NCI-H345 (cell line): ENCODE measurements around the gene SPRTN.
"Not testable (repeated sequence)": the region's sequence is repeated elsewhere in the genome, so short reads cannot be mapped to it uniquely, and the experiment has no call there.

Experiments used
- DNase-seq: peaks from one replicate; lab custom pipeline; 2025; lab: John Stamatoyannopoulos, UW

The SPRTN gene

DNA sequence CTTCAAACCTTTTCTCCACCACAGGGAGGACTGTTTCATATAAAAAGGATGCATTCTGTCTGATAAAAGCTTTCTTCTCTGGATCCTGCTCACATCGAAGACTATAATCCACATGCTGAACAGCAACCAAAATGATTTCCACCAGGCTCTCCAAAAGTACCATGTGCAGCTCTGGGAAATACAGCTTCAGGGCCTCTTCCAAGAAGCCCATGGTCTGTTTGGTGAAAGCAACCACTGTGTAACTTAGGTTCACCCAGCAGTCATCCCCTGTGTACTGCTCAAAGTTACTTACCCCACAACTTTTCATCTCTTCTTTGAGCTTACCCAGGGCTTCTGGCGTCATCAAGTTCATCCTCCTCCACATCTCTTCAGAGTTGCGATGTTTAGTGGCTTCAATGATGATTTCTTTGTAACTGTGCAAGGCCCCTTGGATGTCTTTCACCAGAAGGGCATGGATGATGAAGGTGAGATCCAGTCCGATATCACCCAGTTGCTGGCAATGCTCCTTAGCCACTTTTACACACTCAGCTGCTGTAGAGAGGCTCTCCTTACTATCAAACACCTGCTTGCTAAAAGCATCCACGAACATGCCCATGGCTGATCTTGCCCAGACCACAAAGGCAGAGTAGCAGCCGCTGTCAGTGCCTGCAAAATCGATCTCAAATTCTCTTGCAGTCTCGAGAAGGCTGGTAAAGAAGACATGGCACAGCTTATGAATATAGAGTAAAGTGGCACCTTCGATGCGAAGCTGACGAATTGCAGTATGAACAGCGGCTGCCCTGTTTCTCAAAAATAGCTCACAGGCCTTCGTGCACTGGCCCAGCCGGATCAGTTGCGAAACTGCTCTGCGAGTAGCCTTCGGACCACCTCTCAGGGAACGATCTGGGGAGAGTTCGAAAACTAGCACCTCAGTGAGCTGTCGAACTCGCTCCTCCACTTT is 2.2 kb upstream of the SPRTN start:
- DNase-seq = no peak

DNA sequence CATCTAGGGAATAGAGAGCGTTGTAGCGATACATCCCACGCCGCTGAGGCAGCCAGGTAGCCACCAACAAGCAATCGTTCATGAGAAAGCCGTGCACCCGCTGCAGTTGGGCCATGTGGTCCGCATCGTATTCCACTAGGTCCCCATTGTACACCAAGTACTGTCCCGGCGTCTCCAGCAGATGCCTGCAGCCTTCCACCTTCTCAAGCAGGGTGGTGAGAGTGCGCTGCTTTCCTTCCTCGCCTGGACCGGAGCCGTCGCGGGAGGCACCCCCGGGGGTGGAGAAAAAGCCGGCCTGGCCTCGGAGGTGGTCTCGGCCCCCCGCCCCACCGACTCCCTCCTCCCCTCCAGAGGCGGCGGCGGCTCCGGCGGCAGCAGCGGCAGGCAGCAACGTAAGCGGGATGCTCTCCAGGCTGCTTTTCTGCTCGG is 1.0 kb upstream of the SPRTN start:
- no peak for DNase-seq

DNA sequence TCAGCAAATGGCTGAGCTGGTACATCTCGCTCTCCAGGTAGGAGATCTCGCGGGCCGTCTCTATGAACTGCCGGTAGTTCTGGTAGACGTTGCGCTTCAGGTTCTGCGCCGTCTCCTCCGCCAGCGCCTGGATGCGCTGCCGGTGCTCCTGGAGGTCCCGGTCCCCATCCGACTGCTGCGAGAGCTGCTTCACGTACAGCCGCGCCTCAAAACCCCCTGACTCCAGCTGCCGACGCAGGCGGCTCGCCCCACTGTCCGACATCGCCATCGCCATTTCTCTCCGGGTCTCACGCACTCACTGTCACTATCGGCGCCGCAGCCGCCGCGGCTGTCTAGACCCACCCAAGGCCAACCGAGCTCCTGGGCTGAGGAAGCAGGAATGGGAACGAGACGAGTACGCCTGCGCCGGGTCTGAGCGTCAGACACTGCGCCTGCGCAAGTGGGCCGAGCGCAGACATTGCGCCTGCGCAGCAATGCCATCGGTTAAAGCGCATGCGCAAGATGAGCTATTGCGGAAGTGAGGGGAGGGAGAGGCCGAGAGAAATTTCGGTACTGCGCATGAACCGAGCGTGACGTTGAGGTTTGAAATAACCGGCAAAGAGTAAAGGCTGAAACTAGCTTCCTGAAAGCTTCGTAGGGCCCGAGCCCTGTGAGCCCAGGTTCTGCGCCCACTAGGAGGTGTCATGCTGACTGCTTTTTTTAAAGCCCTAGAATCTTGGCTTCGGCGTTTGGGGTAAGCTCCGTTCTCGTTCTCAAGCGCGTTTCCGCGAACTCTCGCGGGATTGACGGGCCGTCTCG is 422 bp upstream of the SPRTN start, which contains the start of gene EXOC8:
TSS of gene EXOC8 (minus strand) at position 381 of the 798 bp plus-strand sequence. CDS start at position 274, 107 bp downstream.
- peak; percentile 97 for DNase-seq

DNA sequence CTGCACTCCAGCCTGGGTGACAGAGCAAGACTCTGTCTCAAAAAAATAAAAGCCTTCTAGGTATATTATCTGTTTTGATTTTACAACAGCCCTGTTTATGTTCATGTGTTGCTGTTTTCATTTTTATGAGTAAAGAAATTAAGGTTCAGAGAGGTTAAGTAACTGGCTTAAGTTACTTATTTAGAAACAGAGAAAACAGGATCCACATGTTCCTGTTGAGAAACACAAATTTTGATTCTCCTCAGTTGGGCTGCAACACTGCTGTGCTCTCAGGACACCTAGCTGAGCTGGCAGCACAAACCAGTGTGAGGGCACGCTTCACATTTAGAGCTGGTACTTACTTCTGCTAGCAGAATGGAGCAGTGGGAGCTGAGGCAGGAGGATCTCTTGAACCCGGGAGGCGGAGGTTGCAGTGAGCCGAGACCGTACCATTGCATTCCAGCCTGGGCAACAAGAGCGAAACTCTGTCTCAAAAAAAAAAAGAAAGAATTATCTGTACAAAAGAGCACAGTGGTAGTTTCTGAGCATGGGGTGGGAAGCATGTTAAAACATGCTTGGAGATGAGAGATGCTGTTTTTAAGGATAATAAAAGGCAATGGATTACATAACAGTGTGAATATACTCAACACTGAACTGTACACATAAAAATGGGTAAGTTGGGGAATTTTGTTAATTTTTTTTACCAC is 2.4 kb downstream of the SPRTN start:
- no peak for DNase-seq

DNA sequence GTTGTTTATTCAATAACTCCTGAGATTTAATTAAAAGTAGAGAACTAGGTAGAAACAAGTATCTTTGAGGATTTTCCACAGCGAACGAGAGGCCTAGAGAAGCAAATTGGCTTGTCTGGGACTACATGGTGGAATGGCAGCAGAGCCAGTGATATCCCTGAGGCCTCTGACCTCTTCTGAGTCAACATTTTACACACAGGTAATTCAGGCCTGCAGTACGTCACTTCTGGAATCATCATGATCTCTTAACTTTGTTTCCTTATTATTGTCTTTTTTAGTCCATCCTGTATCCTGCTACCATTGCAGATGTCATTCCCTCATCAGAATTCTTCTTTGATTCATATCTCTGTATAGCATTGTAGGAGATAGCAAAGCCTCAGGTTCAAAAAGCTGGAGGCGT is 9.9 kb downstream of the SPRTN start:
- no peak for DNase-seq

DNA sequence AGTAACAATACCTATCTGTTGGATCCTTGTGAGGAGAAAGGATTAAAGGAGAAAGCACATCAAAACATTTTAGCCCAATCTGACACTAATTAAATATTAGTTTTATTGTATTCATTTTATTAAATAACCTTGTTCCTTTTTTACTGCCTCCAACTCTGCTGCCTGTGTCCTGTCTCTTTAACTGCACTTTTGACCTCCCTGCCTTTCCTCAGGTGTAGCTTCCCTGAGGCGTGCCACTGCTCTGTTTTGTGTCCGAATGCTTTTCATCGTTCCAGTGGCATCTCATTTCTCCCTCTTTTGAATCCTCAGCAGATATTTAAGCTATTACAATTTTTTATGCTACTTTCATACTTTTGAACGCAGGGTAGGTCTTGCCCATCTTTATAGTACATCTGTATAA is 10.3 kb downstream of the SPRTN start:
- DNase-seq = no peak

DNA sequence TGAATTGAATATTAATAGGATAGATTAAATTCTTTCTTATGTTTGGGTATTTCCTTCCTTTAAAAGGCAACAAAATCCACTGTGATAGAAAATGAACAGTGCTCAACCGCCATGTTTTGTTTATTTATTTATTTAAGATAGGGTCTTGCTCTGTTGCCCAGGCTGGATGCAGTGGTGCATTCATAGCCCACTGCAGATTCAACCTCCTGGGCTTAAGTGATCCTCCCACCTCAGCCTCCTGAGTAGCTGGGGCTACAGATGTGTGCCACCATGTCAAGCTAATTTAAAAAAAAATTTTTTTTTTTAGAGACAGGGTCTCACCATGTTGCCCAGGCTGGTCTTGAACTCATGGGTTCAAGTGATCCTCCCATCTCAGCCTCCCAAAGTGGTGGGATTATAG is 10.8 kb downstream of the SPRTN start:
- not testable (repeated sequence) for DNase-seq

DNA sequence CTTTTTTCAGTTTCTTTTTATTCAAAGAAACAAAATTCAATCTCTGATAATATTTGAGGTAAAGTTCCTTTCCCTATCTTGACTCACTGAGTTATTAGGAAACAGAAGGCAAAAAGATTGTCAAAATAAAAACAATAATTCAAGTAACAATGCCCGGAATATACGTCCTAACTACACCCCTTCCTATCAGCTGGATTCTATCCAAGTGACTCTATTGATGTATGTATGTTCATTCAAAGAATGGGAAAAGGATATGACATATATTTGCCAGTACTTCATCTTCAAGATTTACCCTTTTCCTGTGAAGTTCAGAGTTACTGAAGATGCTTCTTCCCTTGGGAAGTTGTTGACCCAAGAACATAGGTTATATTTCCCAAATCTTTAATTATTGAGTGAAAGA is 13.7 kb downstream of the SPRTN start:
- DNase-seq = no peak

DNA sequence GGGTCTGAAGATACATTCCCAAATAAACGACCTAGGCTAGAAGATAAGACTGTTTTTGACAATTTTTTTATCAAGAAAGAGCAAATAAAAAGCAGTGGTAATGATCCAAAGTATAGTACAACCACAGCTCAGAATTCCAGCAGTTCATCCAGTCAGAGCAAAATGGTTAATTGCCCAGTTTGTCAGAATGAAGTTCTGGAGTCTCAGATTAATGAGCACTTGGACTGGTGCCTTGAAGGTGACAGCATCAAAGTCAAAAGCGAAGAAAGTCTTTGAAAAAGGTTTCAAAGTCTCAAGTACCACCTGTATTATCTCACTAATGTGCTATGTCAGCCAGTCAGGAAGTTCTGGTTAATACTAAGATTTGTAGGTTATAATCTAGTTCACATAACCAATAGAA is 15.0 kb downstream of the SPRTN start:
- no peak for DNase-seq

DNA sequence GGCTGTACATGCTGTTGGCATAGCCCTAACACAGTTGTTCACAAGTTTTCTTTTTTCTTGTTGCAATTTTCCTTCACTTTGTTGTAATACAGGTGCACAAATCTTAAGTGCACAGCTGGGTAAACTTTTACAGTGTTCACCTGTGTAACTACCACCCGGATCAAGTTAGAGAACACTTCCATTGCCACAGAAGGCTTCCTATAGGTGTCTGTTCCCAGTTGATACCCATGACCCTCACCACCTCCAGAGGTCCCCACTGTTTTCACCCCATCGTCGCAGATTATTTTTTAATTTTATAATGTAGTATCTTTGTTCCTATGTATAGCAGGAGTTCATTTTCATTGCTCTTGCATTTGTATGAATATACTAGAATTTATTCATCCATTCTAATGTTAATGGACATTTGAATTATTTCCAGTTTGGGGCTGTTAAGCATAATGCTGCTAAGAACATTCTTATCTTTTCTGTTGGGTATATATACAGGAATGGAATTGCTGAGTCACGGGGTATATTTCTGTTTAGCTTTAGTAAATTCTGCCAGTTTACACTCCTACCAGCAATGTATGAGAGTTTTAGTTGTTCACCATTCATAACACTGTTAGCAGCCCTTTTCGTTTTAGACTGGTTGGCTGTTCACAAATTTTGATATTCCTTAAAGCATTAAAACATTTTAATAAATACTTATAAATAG is 16.4 kb downstream of the SPRTN start:
- DNase-seq = no peak

DNA sequence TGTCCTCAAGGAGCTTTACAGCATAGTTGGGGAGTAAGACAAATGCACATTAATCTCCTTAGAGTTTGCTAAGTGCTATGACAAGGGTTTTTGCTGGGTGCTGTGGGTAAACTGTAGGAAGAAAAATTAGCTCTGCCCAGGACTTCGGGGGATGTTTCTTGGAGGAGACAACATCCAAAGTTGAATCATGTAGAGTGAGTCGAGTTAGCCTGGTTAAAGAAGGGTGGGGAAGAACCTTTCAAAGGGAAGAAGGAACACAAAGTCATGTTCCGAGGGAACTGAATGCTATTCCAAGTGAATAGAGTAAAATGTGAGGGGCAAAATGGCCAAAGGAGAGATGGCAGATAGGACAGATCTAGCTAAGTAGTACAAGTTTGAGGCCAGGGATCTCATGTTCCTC is 17.1 kb downstream of the SPRTN start:
- no peak for DNase-seq

DNA sequence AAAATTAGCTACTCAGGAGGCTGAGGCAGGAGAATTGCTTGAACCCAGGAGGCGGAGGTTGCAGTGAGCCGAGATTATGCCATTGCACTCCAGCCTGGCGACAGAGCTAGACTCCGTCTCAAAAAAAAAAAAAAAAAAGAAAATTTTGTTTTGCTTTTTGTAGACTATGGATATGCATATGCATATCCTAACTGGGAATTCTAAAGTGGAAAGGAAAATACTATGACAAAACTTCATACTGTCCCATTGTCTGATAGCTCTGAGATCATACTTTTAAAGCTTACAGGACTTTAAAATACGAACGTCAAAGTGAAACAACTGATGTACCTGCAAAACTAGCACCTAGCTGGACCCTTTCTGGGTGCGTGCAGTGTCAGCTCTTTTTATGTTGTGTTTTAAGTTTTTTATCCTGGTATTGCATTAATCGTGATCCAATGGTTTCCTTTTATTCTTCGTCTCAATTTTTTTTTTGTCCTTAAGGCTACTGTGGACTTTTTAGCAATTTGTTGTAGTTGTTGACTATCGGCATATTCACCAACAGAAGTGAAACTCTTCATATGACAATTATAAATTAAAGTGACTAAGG is 19.2 kb downstream of the SPRTN start:
- no peak for DNase-seq

DNA sequence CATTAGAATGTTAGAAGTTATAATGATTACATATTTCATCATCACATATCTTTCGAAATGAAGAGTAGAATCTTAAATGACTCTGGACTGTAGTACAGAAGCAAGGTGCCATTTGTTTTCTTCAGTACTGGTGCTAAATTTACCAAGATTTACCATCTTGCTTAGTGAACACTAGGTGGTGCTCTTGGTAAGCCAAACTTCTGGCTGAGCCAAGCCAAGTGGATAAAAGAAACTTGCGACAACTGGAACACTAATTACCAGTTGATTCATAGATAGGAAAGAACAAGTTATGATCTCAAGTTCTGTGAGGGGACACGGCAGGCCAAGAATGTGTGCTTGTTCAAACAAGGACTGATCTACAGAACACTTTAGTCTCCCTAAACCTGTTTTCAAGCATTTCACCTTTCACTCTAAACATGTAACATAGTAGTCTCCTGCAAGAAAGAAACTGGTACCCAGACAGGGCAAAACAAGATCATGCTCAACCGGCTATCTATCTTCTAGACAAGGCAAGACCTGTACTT is 19.8 kb downstream of the SPRTN start:
- peak; percentile 69 for DNase-seq

DNA sequence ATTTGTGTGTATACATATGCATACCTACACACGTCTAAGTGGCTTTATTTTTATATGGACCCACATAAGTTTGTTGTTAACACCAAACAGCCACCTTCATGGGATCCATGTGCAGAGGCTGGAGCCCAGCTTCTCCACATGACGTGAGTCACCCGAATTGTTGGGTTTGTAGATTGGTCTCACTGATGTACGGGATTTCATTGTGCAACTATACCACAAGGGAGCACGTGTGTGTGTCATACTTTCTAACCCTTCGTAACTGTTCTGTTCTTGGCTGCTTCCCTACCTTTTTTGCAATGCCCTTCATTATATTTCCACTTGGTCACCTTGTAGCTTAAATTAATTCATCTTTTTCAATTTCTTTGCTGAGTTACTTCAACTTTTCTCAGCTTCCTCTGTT is 21.0 kb downstream of the SPRTN start:
- DNase-seq = no peak

DNA sequence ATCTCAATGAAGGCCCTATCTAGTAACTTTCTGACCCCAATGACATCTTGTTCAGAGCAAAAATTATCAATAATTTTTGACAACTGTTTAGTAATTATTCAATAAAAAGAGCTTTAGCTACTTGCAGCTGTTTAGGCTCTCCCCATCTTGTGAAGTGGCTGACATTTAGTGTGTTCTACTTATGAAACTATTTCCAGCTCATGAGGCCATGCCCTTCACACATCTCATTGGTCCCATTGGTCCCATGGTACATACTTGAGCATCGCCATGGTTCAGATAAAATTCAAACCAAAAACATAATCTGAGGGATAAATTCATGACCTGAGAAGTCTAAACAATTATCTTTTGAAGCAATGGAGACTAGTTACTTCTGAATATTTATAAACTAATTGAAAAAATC is 24.2 kb downstream of the SPRTN start:
- no peak for DNase-seq

DNA sequence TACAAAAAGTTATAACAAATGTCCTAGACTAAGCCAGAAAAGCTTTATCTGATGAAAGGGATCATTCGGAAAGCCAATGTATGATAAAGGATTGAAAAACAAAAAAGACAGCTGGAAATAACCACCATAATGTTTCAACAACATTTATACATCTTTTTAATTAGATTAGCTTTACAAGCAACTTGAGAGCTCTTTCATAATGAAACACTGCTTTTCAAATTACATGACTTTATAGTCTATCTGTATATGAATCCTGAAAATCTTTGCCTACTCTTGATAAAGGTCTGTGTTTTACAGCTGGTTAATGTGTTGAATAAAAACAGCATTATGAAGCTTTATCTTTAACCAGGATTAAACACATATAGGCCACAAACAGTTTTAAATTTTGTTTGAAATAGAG is 25.5 kb downstream of the SPRTN start:
- no peak for DNase-seq

DNA sequence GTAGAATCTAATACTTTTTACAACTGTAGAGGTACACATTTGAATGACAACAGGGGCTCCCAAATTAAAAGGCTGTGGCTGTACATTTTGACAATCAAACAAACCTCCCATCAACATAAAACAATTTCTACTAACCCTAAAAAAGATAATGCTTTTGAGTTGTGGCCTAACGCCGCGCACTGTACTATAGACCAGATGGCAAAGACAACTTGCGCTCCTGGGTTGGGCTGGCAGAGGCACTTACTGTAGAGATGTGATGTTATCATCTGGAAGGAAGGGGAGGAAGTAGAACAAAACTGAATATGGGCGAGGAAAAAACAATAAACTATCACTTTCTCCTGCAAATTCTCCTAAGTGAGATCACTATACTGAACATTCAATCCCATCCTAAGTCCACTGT is 26.1 kb downstream of the SPRTN start:
- no peak for DNase-seq

DNA sequence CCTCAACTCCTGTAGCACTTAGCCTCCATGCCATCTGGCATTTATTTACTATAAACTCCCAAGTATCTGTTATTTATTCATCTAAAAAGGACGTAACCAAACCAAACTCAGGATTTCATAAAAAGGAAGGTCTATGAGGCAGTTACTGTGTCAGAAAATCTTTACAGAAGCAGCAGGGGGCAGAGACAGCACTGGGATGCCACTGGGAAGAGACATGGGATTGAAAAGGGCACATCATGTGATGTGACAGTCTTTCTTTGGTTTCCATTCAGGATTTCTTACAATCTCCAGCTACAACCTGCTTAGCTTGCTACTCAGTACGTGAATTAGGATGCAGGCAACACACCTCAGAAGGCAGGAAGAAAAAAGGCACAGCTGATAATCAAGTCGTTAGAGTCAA is 31.2 kb downstream of the SPRTN start:
- no peak for DNase-seq

DNA sequence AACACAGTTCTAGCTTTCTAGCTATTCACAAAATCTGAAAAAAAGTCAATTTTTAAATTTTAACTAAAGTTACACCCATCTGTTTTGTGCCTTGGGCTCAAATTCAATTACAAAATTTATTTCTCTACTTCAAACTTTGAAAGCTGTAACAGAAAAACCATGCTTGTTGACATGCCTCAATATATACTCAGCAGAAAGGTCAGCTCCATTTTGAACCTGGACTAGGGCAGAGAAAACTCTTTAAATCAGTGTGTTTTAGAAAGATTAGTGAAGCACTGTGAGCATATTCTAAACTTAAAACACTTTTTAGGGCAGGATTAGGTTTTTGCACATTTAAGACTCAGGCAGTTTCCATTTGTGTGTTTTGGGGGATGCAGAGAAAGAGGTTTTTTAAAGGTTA is 34.4 kb downstream of the SPRTN start:
- DNase-seq = no peak

DNA sequence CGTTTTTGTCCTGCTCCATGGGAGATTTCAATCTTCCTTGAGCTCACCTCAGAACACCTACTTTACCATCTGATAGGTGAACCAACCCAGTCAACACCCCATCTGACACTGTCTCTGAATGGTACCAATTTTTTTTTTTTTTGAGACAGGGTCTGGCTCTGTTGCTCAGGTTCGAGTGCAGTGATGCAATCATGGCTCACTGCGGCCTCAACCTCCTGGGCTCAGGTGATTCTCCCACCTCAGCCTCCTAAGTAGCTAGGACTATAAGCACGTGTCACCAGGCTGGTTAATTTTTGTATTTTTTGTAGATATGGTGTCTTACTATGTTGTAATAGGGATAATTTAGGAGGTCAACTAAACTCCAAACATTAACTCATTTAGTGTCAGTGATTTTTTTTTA is 36.3 kb downstream of the SPRTN start:
- DNase-seq = no peak

DNA sequence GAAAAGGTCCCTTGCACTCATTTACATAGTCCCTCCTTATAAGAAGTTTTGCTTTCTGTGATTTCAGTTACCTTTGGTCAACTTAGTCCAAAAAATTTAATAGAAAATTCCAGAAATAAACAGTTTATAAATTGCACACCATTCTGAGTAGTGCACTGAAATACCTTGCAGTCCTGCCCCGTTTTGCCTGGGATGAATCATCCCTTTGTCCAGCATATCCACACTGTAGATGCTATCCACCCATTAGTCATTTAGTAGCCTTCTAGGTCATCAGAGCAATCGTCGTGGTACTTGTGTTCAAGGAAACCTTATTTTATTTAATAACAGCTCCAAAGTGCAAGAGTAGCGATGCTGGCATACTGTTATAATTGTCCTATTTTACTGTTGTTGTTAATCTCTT is 38.0 kb downstream of the SPRTN start:
- no peak for DNase-seq
